HCT116 (cell line): Measurements from ENCODE around the gene ASIC3. TPM values are rescaled to one million over a fixed set of nuclear protein-coding genes. Genes with fewer than 3 reads are reported as not detected.

Experiments used
- ATAC-seq: fragments of 200-7000 bp; cut with Tn5 transposase; 2 replicates; pipeline ENCODE4 v1.9.1; 2020; ENCODE audit warnings: mild to moderate bottlenecking, moderate library complexity
- BruUV-seq: library from RNA; stranded (reverse); fragments of 400-500 nt; replicated peaks from 2 replicates; lab custom pipeline; 2021; lab: Mats Ljungman, UMichigan
- CTCF ChIA-PET: fragments of 300-600 bp; sonication (Branson Sonifier 250); formaldehyde crosslinking; loops from one replicate; lab custom pipeline; 2021; ENCODE audit warnings: antibody characterized with exemption; lab: Charles Lee
- POLR2A ChIA-PET: fragments of 300-600, 350-600 bp; sonication (Branson Sonifier 250); formaldehyde crosslinking; loops from one replicate; lab custom pipeline; 2021; ENCODE audit warnings: antibody characterized with exemption; lab: Charles Lee
- RAD21 ChIA-PET, 2 experiments: fragments of 300-600 bp; sonication (Branson Sonifier 250); formaldehyde crosslinking; loops; one replicate each; lab custom pipeline; 2023; ENCODE audit warnings: low total read pairs in 2 of 2; ENCODE audit not compliant: uncharacterized antibody in 2 of 2, unreplicated experiment in 2 of 2, low non-redundant PET in 1 of 2; lab: Charles Lee
- DNase-seq: peaks from one replicate; pipeline ENCODE4 v3.0.0-alpha.2; 2010; ENCODE audit warnings: low read depth, low spot score
- H2AFZ ChIP-seq: fragments of 200-600 bp; shearing (Covaris generic), sonication (generic); 2 replicates; pipeline ENCODE4 v1.6.1; 2017; ENCODE audit warnings: low read depth, mixed run types, mixed read lengths, antibody characterized with exemption, low read length; ENCODE audit not compliant: poor library complexity, severe bottlenecking
- H3K27ac ChIP-seq: 2 replicates; pipeline ENCODE4 v1.5.1; 2012; ENCODE audit warnings: low read depth, low read length
- H3K27me3 ChIP-seq: fragments of 200-600 bp; sonication (generic); 2 replicates; pipeline ENCODE4 v1.6.1; 2016; ENCODE audit warnings: mixed run types, low read length, mixed read lengths; ENCODE audit not compliant: insufficient read depth
- H3K36me3 ChIP-seq, 2 experiments: fragments of 200-500 bp in 1 of 2; fragments of 200-600 bp in 1 of 2; sonication (Bioruptor generic) in 1 of 2; sonication (generic) in 1 of 2; 2 replicates each; pipeline versions ENCODE4 v1.5.1 to v1.6.1; 2014 to 2016; ENCODE audit warnings: low read length in 2 of 2, inconsistent platforms in 1 of 2, mixed read lengths in 1 of 2, mixed run types in 1 of 2; ENCODE audit not compliant: insufficient read depth in 2 of 2, control insufficient read depth in 1 of 2
- H3K4me1 ChIP-seq, 2 experiments: fragments of 200-600 bp in 1 of 2; sonication (generic) in 1 of 2; 2 replicates each; pipeline versions ENCODE4 v1.5.1 to v1.6.1; 2012 to 2017; ENCODE audit warnings: low read length in 2 of 2, inconsistent platforms in 1 of 2, mild to moderate bottlenecking in 1 of 2, mixed read lengths in 1 of 2, mixed run types in 1 of 2, moderate library complexity in 1 of 2; ENCODE audit not compliant: insufficient read depth in 2 of 2, control insufficient read depth in 1 of 2
- H3K4me2 ChIP-seq: fragments of 200-600 bp; sonication (generic); 2 replicates; pipeline ENCODE4 v1.6.1; 2017; ENCODE audit warnings: mixed run types, low read length, mixed read lengths
- H3K4me3 ChIP-seq, 2 experiments: fragments of 200-600 bp in 1 of 2; sonication (generic) in 1 of 2; replicated peaks in 1 of 2; 2 replicates each; pipeline ENCODE4 v1.5.1; 2011 to 2016; ENCODE audit warnings: low read length in 2 of 2, control low read depth in 1 of 2, low read depth in 1 of 2, mild to moderate bottlenecking in 1 of 2, mixed read lengths in 1 of 2, mixed run types in 1 of 2
- H3K79me2 ChIP-seq: fragments of 200-600 bp; sonication (generic); 2 replicates; pipeline ENCODE4 v1.6.1; 2017; ENCODE audit warnings: mild to moderate bottlenecking, mixed run types, low read length, moderate library complexity, mixed read lengths; ENCODE audit not compliant: insufficient read depth
- H3K9ac ChIP-seq: fragments of 200-600 bp; sonication (generic); 2 replicates; pipeline ENCODE4 v1.6.1; 2016; ENCODE audit warnings: low read length, mixed read lengths
- H3K9me2 ChIP-seq: fragments of 200-600 bp; sonication (generic), shearing (Covaris generic); 2 replicates; pipeline ENCODE4 v1.6.1; 2017; ENCODE audit warnings: mixed run types, mild to moderate bottlenecking, moderate library complexity; ENCODE audit not compliant: insufficient read depth
- H3K9me3 ChIP-seq, 2 experiments: fragments of 200-500 bp in 1 of 2; fragments of 200-600 bp in 1 of 2; sonication (Bioruptor generic) in 1 of 2; sonication (generic) in 1 of 2; 2 replicates each; pipeline ENCODE4 v1.6.1; 2014 to 2017; ENCODE audit warnings: low read length in 2 of 2, mixed read lengths in 2 of 2, inconsistent platforms in 1 of 2, low read depth in 1 of 2, mild to moderate bottlenecking in 1 of 2, mixed run types in 1 of 2, moderate library complexity in 1 of 2; ENCODE audit not compliant: control insufficient read depth in 1 of 2, insufficient read depth in 1 of 2
- H4K20me1 ChIP-seq: fragments of 200-600 bp; sonication (generic), shearing (Covaris generic); 2 replicates; pipeline ENCODE4 v1.6.1; 2017; ENCODE audit warnings: mixed run types, mild to moderate bottlenecking, moderate library complexity; ENCODE audit not compliant: insufficient read depth
- CBX3 ChIP-seq: IDR thresholded peaks from 2 replicates; pipeline ENCODE4 v1.6.1; 2012; ENCODE audit warnings: low read depth
- EGR1 ChIP-seq: IDR thresholded peaks from 2 replicates; pipeline ENCODE4 v1.6.1; 2012; ENCODE audit warnings: low read depth
- ELF1 ChIP-seq: IDR thresholded peaks from 2 replicates; pipeline ENCODE4 v1.6.1; 2012; ENCODE audit warnings: low read depth, borderline replicate concordance
- MAX ChIP-seq: IDR thresholded peaks from 2 replicates; pipeline ENCODE4 v1.6.1; 2012
- POLR2AphosphoS5 ChIP-seq: IDR thresholded peaks from 2 replicates; pipeline ENCODE4 v1.6.1; 2011; ENCODE audit warnings: mild to moderate bottlenecking, low read depth, low read length, moderate library complexity
- YY1 ChIP-seq: IDR thresholded peaks from 2 replicates; pipeline ENCODE4 v1.6.1; 2011; ENCODE audit warnings: low read length, low read depth, moderate library complexity, mild to moderate bottlenecking; ENCODE audit not compliant: insufficient replicate concordance; ENCODE audit errors: extremely low read depth
- ZBTB33 ChIP-seq: IDR thresholded peaks from 2 replicates; pipeline ENCODE4 v1.6.1; 2011; ENCODE audit warnings: mild to moderate bottlenecking, low read length, moderate library complexity; ENCODE audit not compliant: insufficient replicate concordance; ENCODE audit errors: extremely low read depth
- intact Hi-C: fragments of 100-400 bp; cut with micrococcal nuclease; formaldehyde crosslinking; loops from 2 replicates; pipeline ENCODE4 v1.10.0; 2022
- total RNA-seq: library from RNA; stranded (reverse); gene quantifications from one replicate; pipeline ENCODE4 v1.2.1, GENCODE V29; 2021; ENCODE audit not compliant: unreplicated experiment

The ASIC3 gene
- total RNA-seq, 1 experiment from 2014 or later = 4.4 TPM

- Histone ChIP-seq H3K9me2 (no peaks in the 10 kb centered on the region), H3K4me2 (peak overlapping the region; percentile 95), H3K4me1 (peaks cover 24 to 49% of the 10 kb centered on the region in 2 experiments)
- DNase-seq = no peak
- TF ChIP-seq POLR2AphosphoS5 (peak; percentile 76), EGR1 (no peak)
- TF ChIP-seq, all 23 proteins: peak for 1
- Histone ChIP-seq H3K36me3 (peaks cover 14 to 17% of the 10 kb centered on the region in 2 experiments), H3K27me3 (no peaks in the 10 kb centered on the region), H3K9me3 (no peaks in the 10 kb centered on the region), H3K4me3 (peak overlapping the region; percentile 81 to 90), H3K27ac (peak overlapping the region; percentile 87), H4K20me1 (no peaks in the 10 kb centered on the region), H2AFZ (no peak overlapping the region), H3K79me2 (peaks cover 65% of the 10 kb centered on the region), H3K9ac (peak overlapping the region; percentile 91)
- intact Hi-C loops = loop anchor here (1.0 kb wide), 1 partner anchor 21 kb away; the partner anchor contains the start of gene TMUB1
- ATAC-seq = no peak
- no TSS peak for BruUV-seq
- ChIA-PET POLR2A (interaction anchor here (0.6 to 1.7 kb wide), 10 partner anchors 11 to 187 kb away, joined by 3 to 11 read pairs (median 6); partner anchors contain the start of genes ABCB8, AGAP3, FASTK and TMUB1), CTCF (interaction anchor here (0.7 to 2.1 kb wide), 6 partner anchors 15 to 52 kb away, joined by 3 to 8 read pairs (median 4); partner anchors contain the start of gene ABCB8), RAD21 (interaction anchor here in 1 of 2 experiments (0.8 to 1.4 kb wide), 2 partner anchors 24 to 34 kb away, joined by 3 read pairs; partner anchors contain the start of genes ABCB8 and AGAP3)
These were observed 13.7 kb downstream of the ASIC3 start for GRCh38 chr7:151062111-151062398.

- BruUV-seq = no TSS peak
- ATAC-seq = peak; percentile 34
These were observed 14.3 kb downstream of the ASIC3 start for GRCh38 chr7:151062399-151063211.

More at GRCh38 chr7:151062399-151063211, 14.3 kb downstream of the ASIC3 start:
- H3K27me3 ChIP-seq = no peaks in the 10 kb centered on the region
- no peaks in the 10 kb centered on the region for H4K20me1 ChIP-seq
- no peaks in the 10 kb centered on the region for H3K9me2 ChIP-seq
- no peak for TF ChIP-seq MAX
- TF ChIP-seq POLR2AphosphoS5 = no peak
- TF ChIP-seq ZBTB33 = no peak
- no peak for TF ChIP-seq ELF1
- no peak for TF ChIP-seq CBX3
- TF ChIP-seq YY1 = no peak
- TF ChIP-seq, all 23 proteins: peak for 0
- DNase-seq = peak; percentile 81
- H2AFZ ChIP-seq = no peak overlapping the region
- H3K4me1 ChIP-seq = peaks cover 22 to 45% of the 10 kb centered on the region in 2 experiments
- H3K9me3 ChIP-seq = no peaks in the 10 kb centered on the region
- intact Hi-C loops = loop anchor here (1.0 kb wide), 1 partner anchor 21 kb away; the partner anchor contains the start of gene TMUB1
- peak overlapping the region; percentile 91 for H3K9ac ChIP-seq
- peak overlapping the region; percentile 95 for H3K4me2 ChIP-seq
- RAD21 ChIA-PET = interaction anchor here in 1 of 2 experiments (0.6 to 1.4 kb wide), 4 partner anchors 16 to 51 kb away, joined by 3 to 6 read pairs (median 4); partner anchors contain the start of genes ABCB8 and AGAP3
- H3K36me3 ChIP-seq = peaks cover 17 to 21% of the 10 kb centered on the region in 2 experiments
- peak overlapping the region; percentile 81 to 90 for H3K4me3 ChIP-seq
- POLR2A ChIA-PET = interaction anchor here (0.6 to 1.7 kb wide), 11 partner anchors 9 to 187 kb away, joined by 3 to 11 read pairs (median 5); partner anchors contain the start of genes ABCB8, AGAP3, FASTK and TMUB1
- peak overlapping the region; percentile 87 for H3K27ac ChIP-seq
- H3K79me2 ChIP-seq = peaks cover 66% of the 10 kb centered on the region
- CTCF ChIA-PET = interaction anchor here (0.7 to 2.1 kb wide), 6 partner anchors 14 to 53 kb away, joined by 3 to 8 read pairs (median 4); partner anchors contain the start of gene ABCB8
